Naive thymus-derived CD4-positive, alpha-beta T cell (primary cell): ENCODE results near the gene TSPAN9. TPM values are rescaled to one million over a fixed set of nuclear protein-coding genes. Genes with fewer than 3 reads are reported as not detected.

ENCODE experiments used
- ATAC-seq: fragments of 150-1000 bp; cut with Tn5 transposase; 2 replicates; pipeline ENCODE4 v1.10.0; 2021; ENCODE audit warnings: mild to moderate bottlenecking, moderate library complexity
- CTCF ChIA-PET: fragments of 350-600 bp; sonication (Branson Sonifier 250); formaldehyde crosslinking; loops from one replicate; lab custom pipeline; 2021; ENCODE audit warnings: antibody characterized with exemption; lab: Charles Lee
- POLR2A ChIA-PET: fragments of 350-600 bp; sonication (Branson Sonifier 250); formaldehyde crosslinking; loops from one replicate; lab custom pipeline; 2021; ENCODE audit warnings: antibody characterized with exemption, inconsistent platforms; lab: Charles Lee
- DNase-seq, 9 donors: peaks; one replicate each; pipeline versions ENCODE4 v3.0.0 to v3.0.0-alpha.2; 2020 to 2022; ENCODE audit warnings: mixed read lengths in 1 of 9
- H3K27ac ChIP-seq: one replicate; pipeline ENCODE4 v1.7.0; 2013; ENCODE audit warnings: mild to moderate bottlenecking, low read depth, low read length, moderate library complexity
- H3K27me3 ChIP-seq, 2 donors: one replicate each; pipeline ENCODE4 v1.7.0; 2013; ENCODE audit warnings: low read length in 2 of 2, mild to moderate bottlenecking in 2 of 2, moderate library complexity in 2 of 2; ENCODE audit not compliant: control insufficient read depth in 2 of 2, insufficient read depth in 2 of 2
- H3K36me3 ChIP-seq, 3 experiments: 1 replicate in 2 of 3; 2 replicates in 1 of 3; pipeline ENCODE4 v1.7.0; 2013; ENCODE audit warnings: low read length in 3 of 3, mild to moderate bottlenecking in 3 of 3, moderate library complexity in 1 of 3; ENCODE audit not compliant: insufficient read depth in 3 of 3, control insufficient read depth in 2 of 3
- H3K4me1 ChIP-seq, 2 donors: one replicate each; pipeline ENCODE4 v1.7.0; 2013; ENCODE audit warnings: low read length in 2 of 2, mild to moderate bottlenecking in 2 of 2, moderate library complexity in 1 of 2; ENCODE audit not compliant: control insufficient read depth in 2 of 2, insufficient read depth in 2 of 2
- H3K4me3 ChIP-seq: 2 replicates; pipeline ENCODE4 v1.7.0; 2013; ENCODE audit warnings: mild to moderate bottlenecking, low read length
- H3K9me3 ChIP-seq, 3 experiments: 1 replicate in 2 of 3; 2 replicates in 1 of 3; pipeline ENCODE4 v1.7.0; 2013; ENCODE audit warnings: low read length in 3 of 3; ENCODE audit not compliant: control insufficient read depth in 2 of 3
- H3K27ac Mint-ChIP-seq, 9 donors: one replicate each; pipeline ENCODE4 v1.8.0; 2020 to 2022; ENCODE audit warnings: mixed read lengths in 9 of 9, mild to moderate bottlenecking in 8 of 9, moderate library complexity in 5 of 9, inconsistent platforms in 2 of 9
- H3K27me3 Mint-ChIP-seq, 5 donors: one replicate each; pipeline ENCODE4 v1.8.0; 2021 to 2022; ENCODE audit warnings: mixed read lengths in 5 of 5, mild to moderate bottlenecking in 1 of 5
- H3K36me3 Mint-ChIP-seq, 5 donors: one replicate each; pipeline ENCODE4 v1.8.0; 2020 to 2022; ENCODE audit warnings: mixed read lengths in 5 of 5, mild to moderate bottlenecking in 3 of 5, inconsistent platforms in 1 of 5
- H3K4me1 Mint-ChIP-seq, 7 donors: one replicate each; pipeline ENCODE4 v1.8.0; 2020 to 2022; ENCODE audit warnings: mixed read lengths in 7 of 7, mild to moderate bottlenecking in 3 of 7, inconsistent platforms in 1 of 7
- H3K4me3 Mint-ChIP-seq, 10 donors: one replicate each; pipeline ENCODE4 v1.8.0; 2020 to 2022; ENCODE audit warnings: mild to moderate bottlenecking in 10 of 10, mixed read lengths in 10 of 10, moderate library complexity in 6 of 10, inconsistent platforms in 2 of 10
- H3K9me3 Mint-ChIP-seq, 11 donors: one replicate each; pipeline ENCODE4 v1.8.0; 2020 to 2022; ENCODE audit warnings: mixed read lengths in 11 of 11, mild to moderate bottlenecking in 4 of 11, inconsistent platforms in 1 of 11, moderate library complexity in 1 of 11
- intact Hi-C, 2 donors: fragments of 100-400 bp; cut with micrococcal nuclease; formaldehyde crosslinking; loops; one replicate each; pipeline ENCODE4 v1.15.1; 2023
- polyA plus RNA-seq, 2 donors: library from polyadenylated mRNA; unstranded; fragments of 300-500 nt; fragmentation: Illumina TruSeq; gene quantifications; one replicate each; pipeline ENCODE4 v1.2.3, GENCODE V29; 2021
- total RNA-seq, 6 experiments: library from RNA in 5 of 6; stranded (reverse) in 5 of 6; gene quantifications; 1 replicate in 5 of 6; 2 replicates in 1 of 6; pipeline ENCODE4 v1.2.3 and lab custom pipeline; 2021 to 2026

Gene TSPAN9
- total and polyA plus RNA-seq, 7 experiments from 2014 or later = 0.20 to 1.8 (median 1.1) TPM; not detected in 1

GRCh38 chr12:3267690-3268089, 190.5 kb downstream of the TSPAN9 start:
- no peaks in the 10 kb centered on the region for H3K36me3 Mint-ChIP-seq
- CTCF ChIA-PET = no interaction called here
- no peak for DNase-seq

GRCh38 chr12:3269594-3269993, 192.4 kb downstream of the TSPAN9 start:
- Histone ChIP-seq H3K27ac (no peak overlapping the region), H3K27me3 (no peaks in the 10 kb centered on the region), H3K4me1 (no peaks in the 10 kb centered on the region), H3K36me3 (no peaks in the 10 kb centered on the region), H3K9me3 (no peaks in the 10 kb centered on the region), H3K4me3 (no peak overlapping the region)
- intact Hi-C loops = no loop called here
- H3K27me3 Mint-ChIP-seq = peaks cover 0 to 19% (median 4%) of the 10 kb centered on the region in 5 donors
- POLR2A ChIA-PET = no interaction called here
- no peaks in the 10 kb centered on the region for H3K4me1 Mint-ChIP-seq
- H3K4me3 Mint-ChIP-seq = no peak overlapping the region
- no peak overlapping the region for H3K27ac Mint-ChIP-seq
- H3K9me3 Mint-ChIP-seq = no peaks in the 10 kb centered on the region
- DNase-seq = no peak
- ATAC-seq = no peak
- CTCF ChIA-PET = no interaction called here
- H3K36me3 Mint-ChIP-seq = no peaks in the 10 kb centered on the region

More at GRCh38 chr12:3267690-3268089, 190.5 kb downstream of the TSPAN9 start:
- POLR2A ChIA-PET = no interaction called here
- Histone ChIP-seq H3K9me3 (no peaks in the 10 kb centered on the region), H3K4me3 (no peak overlapping the region), H3K4me1 (no peaks in the 10 kb centered on the region), H3K27me3 (no peaks in the 10 kb centered on the region), H3K27ac (no peak overlapping the region), H3K36me3 (no peaks in the 10 kb centered on the region)
- no peaks in the 10 kb centered on the region for H3K4me1 Mint-ChIP-seq
- ATAC-seq = no peak
- H3K27ac Mint-ChIP-seq = no peak overlapping the region
- intact Hi-C loops = no loop called here
- H3K4me3 Mint-ChIP-seq = no peak overlapping the region
- H3K9me3 Mint-ChIP-seq = no peaks in the 10 kb centered on the region
- peaks cover 0 to 17% (median 4%) of the 10 kb centered on the region in 5 donors for H3K27me3 Mint-ChIP-seq

- no peak overlapping the region for H3K4me3 Mint-ChIP-seq
- POLR2A ChIA-PET = no interaction called here
These were observed 194.0 kb downstream of the TSPAN9 start for GRCh38 chr12:3271146-3271545.

GRCh38 chr12:3271639-3272038, 194.5 kb downstream of the TSPAN9 start:
- ATAC-seq (no peak), DNase-seq (no peak)
- ChIA-PET POLR2A (no interaction called here), CTCF (no interaction called here)
- Mint-ChIP-seq H3K9me3 (peaks cover 0 to 4% (median 0%) of the 10 kb centered on the region in 11 donors), H3K4me1 (no peaks in the 10 kb centered on the region), H3K27me3 (peaks cover 0 to 22% (median 11%) of the 10 kb centered on the region in 5 donors), H3K4me3 (no peak overlapping the region), H3K27ac (no peak overlapping the region), H3K36me3 (no peaks in the 10 kb centered on the region)
- intact Hi-C loops = no loop called here
- no peaks in the 10 kb centered on the region for H3K27me3 ChIP-seq
- no peaks in the 10 kb centered on the region for H3K9me3 ChIP-seq
- no peaks in the 10 kb centered on the region for H3K36me3 ChIP-seq
- no peak overlapping the region for H3K27ac ChIP-seq
- H3K4me1 ChIP-seq = no peaks in the 10 kb centered on the region
- H3K4me3 ChIP-seq = no peak overlapping the region

More at GRCh38 chr12:3271146-3271545, 194.0 kb downstream of the TSPAN9 start:
- H3K36me3 ChIP-seq = no peaks in the 10 kb centered on the region
- ATAC-seq (no peak), DNase-seq (no peak)
- Mint-ChIP-seq H3K9me3 (peaks cover 0 to 4% (median 0%) of the 10 kb centered on the region in 11 donors), H3K4me1 (no peaks in the 10 kb centered on the region), H3K36me3 (no peaks in the 10 kb centered on the region), H3K27ac (no peak overlapping the region), H3K27me3 (peaks cover 0 to 20% (median 7%) of the 10 kb centered on the region in 5 donors)
- no peaks in the 10 kb centered on the region for H3K9me3 ChIP-seq
- no peaks in the 10 kb centered on the region for H3K27me3 ChIP-seq
- H3K27ac ChIP-seq = no peak overlapping the region
- intact Hi-C loops = no loop called here
- CTCF ChIA-PET = no interaction called here
- H3K4me3 ChIP-seq = no peak overlapping the region
- no peaks in the 10 kb centered on the region for H3K4me1 ChIP-seq

GRCh38 chr12:3272958-3273357, 195.8 kb downstream of the TSPAN9 start:
- H3K4me1 Mint-ChIP-seq = no peaks in the 10 kb centered on the region
- ATAC-seq = no peak
- intact Hi-C loops = no loop called here
- no peaks in the 10 kb centered on the region for H3K27me3 ChIP-seq
- no peaks in the 10 kb centered on the region for H3K9me3 ChIP-seq
- no peaks in the 10 kb centered on the region for H3K36me3 ChIP-seq
- H3K4me1 ChIP-seq = no peaks in the 10 kb centered on the region
- no peak overlapping the region for H3K4me3 Mint-ChIP-seq
- peaks cover 0 to 4% (median 0%) of the 10 kb centered on the region in 11 donors for H3K9me3 Mint-ChIP-seq
- H3K36me3 Mint-ChIP-seq = no peaks in the 10 kb centered on the region
- H3K27ac Mint-ChIP-seq = no peak overlapping the region
- peaks cover 0 to 27% (median 11%) of the 10 kb centered on the region in 5 donors for H3K27me3 Mint-ChIP-seq
- CTCF ChIA-PET = no interaction called here
- H3K4me3 ChIP-seq = no peak overlapping the region
- no peak overlapping the region for H3K27ac ChIP-seq
- POLR2A ChIA-PET = no interaction called here
- DNase-seq = no peak

- Mint-ChIP-seq H3K36me3 (no peaks in the 10 kb centered on the region), H3K27ac (no peak overlapping the region), H3K4me1 (no peaks in the 10 kb centered on the region), H3K9me3 (peaks cover 0 to 4% (median 0%) of the 10 kb centered on the region in 11 donors), H3K4me3 (no peak overlapping the region), H3K27me3 (peaks cover 0 to 32% (median 11%) of the 10 kb centered on the region in 5 donors)
- no peaks in the 10 kb centered on the region for H3K4me1 ChIP-seq
- H3K36me3 ChIP-seq = no peaks in the 10 kb centered on the region
- ChIA-PET CTCF (no interaction called here), POLR2A (no interaction called here)
- no peak overlapping the region for H3K27ac ChIP-seq
- H3K9me3 ChIP-seq = no peaks in the 10 kb centered on the region
- no peaks in the 10 kb centered on the region for H3K27me3 ChIP-seq
- intact Hi-C loops = no loop called here
- no peak overlapping the region for H3K4me3 ChIP-seq
- DNase-seq (no peak), ATAC-seq (no peak)
These were observed 196.3 kb downstream of the TSPAN9 start for GRCh38 chr12:3273409-3273853.

GRCh38 chr12:3274664-3275063, 197.5 kb downstream of the TSPAN9 start:
- no peak overlapping the region for H3K27ac ChIP-seq
- no peak overlapping the region for H3K27ac Mint-ChIP-seq
- H3K9me3 ChIP-seq = no peaks in the 10 kb centered on the region
- no peaks in the 10 kb centered on the region for H3K36me3 ChIP-seq
- no peaks in the 10 kb centered on the region for H3K4me1 Mint-ChIP-seq
- CTCF ChIA-PET = interaction anchor here (0.6 to 1.4 kb wide), 5 partner anchors 26 to 200 kb away, joined by 3 to 7 read pairs (median 5); no protein-coding TSS in a partner anchor
- intact Hi-C loops = loop anchor here (1.0 kb wide), 3 partner anchors 139 to 201 kb away; partner anchors contain the start of gene TSPAN9 (in 1 of the 2)
- no peaks in the 10 kb centered on the region for H3K4me1 ChIP-seq
- H3K27me3 Mint-ChIP-seq = peaks cover 5 to 31% (median 11%) of the 10 kb centered on the region in 5 donors
- ATAC-seq (no peak), DNase-seq (no peak)
- peaks cover 0 to 4% (median 0%) of the 10 kb centered on the region in 11 donors for H3K9me3 Mint-ChIP-seq
- POLR2A ChIA-PET = no interaction called here
- H3K4me3 Mint-ChIP-seq = peak overlapping the region in 1 of 10 donors; percentile 67
- H3K36me3 Mint-ChIP-seq = no peaks in the 10 kb centered on the region
- no peaks in the 10 kb centered on the region for H3K27me3 ChIP-seq
- H3K4me3 ChIP-seq = no peak overlapping the region
